ENCODE results near the gene STIP1.

DNA sequence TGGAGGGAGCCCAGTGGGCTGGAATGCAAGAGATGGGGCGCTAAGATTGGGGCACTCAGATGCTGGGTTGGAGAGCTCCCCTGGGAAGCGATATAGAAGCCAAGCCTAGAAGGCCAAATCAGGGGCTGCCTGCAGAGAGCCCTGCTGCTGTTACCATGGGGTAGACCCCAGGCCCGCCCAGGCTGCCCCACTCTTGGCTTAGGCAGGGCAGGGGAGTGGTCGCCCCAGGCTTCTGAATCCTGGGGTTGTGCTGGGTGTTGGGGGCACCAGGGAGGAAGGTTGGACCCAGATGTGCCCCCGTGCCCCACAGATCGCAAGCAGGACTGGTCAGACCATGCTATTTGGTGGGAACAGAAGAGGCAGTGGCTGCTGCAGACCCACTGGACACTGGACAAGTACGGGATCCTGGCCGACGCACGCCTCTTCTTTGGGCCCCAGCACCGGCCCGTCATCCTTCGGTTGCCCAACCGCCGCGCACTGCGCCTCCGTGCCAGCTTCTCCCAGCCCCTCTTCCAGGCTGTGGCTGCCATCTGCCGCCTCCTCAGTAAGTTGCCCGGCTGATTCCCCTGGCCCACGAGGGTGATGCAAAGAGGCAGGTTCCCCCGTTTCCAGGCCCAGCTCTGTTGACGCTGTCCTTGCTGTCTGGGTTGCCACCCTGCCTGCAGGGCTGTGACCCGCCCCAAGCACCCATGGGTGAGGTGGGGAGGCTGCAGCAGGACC lies 24.5 kb downstream of the STIP1 start:
- TF ChIP-seq POLR2AphosphoS5 (IDR thresholded peaks at IDR 0.05; ENCODE audit: low read depth, low read length) (no peak), POLR2A (IDR thresholded peaks at IDR 0.05; ENCODE audit: low read depth, low read length) (no peak), TAF1 (IDR thresholded peaks at IDR 0.05; ENCODE audit: low read depth, low read length) (no peak), POU2F2 (IDR thresholded peaks at IDR 0.05; ENCODE audit: low read depth, low read length) (no peak), SPI1 (IDR thresholded peaks at IDR 0.05; ENCODE audit: low read depth, low read length) (no peak)

All from GM12891 (cell line).